OCI-LY7 (cell line): Measurements from ENCODE around the gene DNAH17. TPM values are rescaled to one million over a fixed set of nuclear protein-coding genes. Genes with fewer than 3 reads are reported as not detected.

Source experiments
- BruUV-seq: library from RNA; stranded (reverse); fragments of 400-500 nt; replicated peaks from 2 replicates; lab custom pipeline; 2021; lab: Mats Ljungman, UMichigan
- CTCF ChIA-PET: fragments of 300-600 bp; sonication (Branson Sonifier 250); formaldehyde crosslinking; loops from one replicate; lab custom pipeline; 2022; ENCODE audit warnings: antibody characterized with exemption; ENCODE audit not compliant: unreplicated experiment; lab: Charles Lee
- POLR2A ChIA-PET: fragments of 300-600 bp; sonication (Branson Sonifier 250); formaldehyde crosslinking; loops from one replicate; lab custom pipeline; 2022; ENCODE audit warnings: antibody characterized with exemption; lab: Charles Lee
- DNase-seq: peaks from one replicate; pipeline ENCODE4 v3.0.0-alpha.2; 2015; ENCODE audit warnings: low spot score
- H2AFZ ChIP-seq: fragments of 200-600 bp; sonication (generic), shearing (Covaris generic); 2 replicates; pipeline ENCODE4 v1.6.1; 2014; ENCODE audit warnings: mild to moderate bottlenecking, antibody characterized with exemption, low read length, moderate library complexity
- H3K27ac ChIP-seq: fragments of 200-600 bp; sonication (generic); 2 replicates; pipeline ENCODE4 v1.5.1; 2014; ENCODE audit warnings: mixed run types, low read depth, mild to moderate bottlenecking, moderate library complexity, low read length, inconsistent platforms; ENCODE audit not compliant: poor library complexity, severe bottlenecking
- H3K36me3 ChIP-seq: fragments of 200-600 bp; sonication (generic); 2 replicates; pipeline ENCODE4 v1.6.1; 2014; ENCODE audit warnings: mild to moderate bottlenecking, antibody characterized with exemption, low read length, moderate library complexity, mixed read lengths; ENCODE audit not compliant: insufficient read depth
- H3K4me1 ChIP-seq: fragments of 200-600 bp; sonication (generic); 2 replicates; pipeline ENCODE4 v1.5.1; 2014; ENCODE audit warnings: mild to moderate bottlenecking, low read length; ENCODE audit not compliant: insufficient read depth, poor library complexity, severe bottlenecking
- H3K4me2 ChIP-seq: fragments of 200-600 bp; sonication (generic); 2 replicates; pipeline ENCODE4 v1.6.1; 2014; ENCODE audit warnings: mild to moderate bottlenecking, low read length
- H3K4me3 ChIP-seq: fragments of 200-600 bp; sonication (generic); 2 replicates; pipeline ENCODE4 v1.5.1; 2014; ENCODE audit warnings: mild to moderate bottlenecking, low read depth, low read length; ENCODE audit not compliant: poor library complexity, severe bottlenecking
- H3K79me2 ChIP-seq: fragments of 200-600 bp; sonication (generic); 2 replicates; pipeline ENCODE4 v1.6.1; 2016; ENCODE audit warnings: low read depth, mild to moderate bottlenecking, low read length, moderate library complexity, mixed read lengths; ENCODE audit not compliant: insufficient read depth
- H3K9me2 ChIP-seq: fragments of 200-600 bp; sonication (generic); 2 replicates; pipeline ENCODE4 v1.6.1; 2016; ENCODE audit warnings: mild to moderate bottlenecking, low read length, mixed read lengths; ENCODE audit not compliant: insufficient read depth
- H3K9me3 ChIP-seq: fragments of 200-600 bp; sonication (generic); 2 replicates; pipeline ENCODE4 v1.6.1; 2014; ENCODE audit warnings: mild to moderate bottlenecking, mixed run types, low read length, mixed read lengths
- H4K20me1 ChIP-seq: fragments of 200-600 bp; sonication (generic); 2 replicates; pipeline ENCODE4 v1.6.1; 2014; ENCODE audit warnings: mild to moderate bottlenecking, antibody characterized with exemption, low read length, moderate library complexity, mixed read lengths; ENCODE audit not compliant: insufficient read depth
- CTCF ChIP-seq: fragments of 200-600 bp; sonication (generic); conservative IDR thresholded peaks from 2 replicates; pipeline ENCODE4 v1.5.1; 2014; ENCODE audit warnings: mild to moderate bottlenecking, antibody characterized with exemption, low read length, moderate library complexity, mixed read lengths
- EZH2phosphoT487 ChIP-seq: fragments of 200-600 bp; sonication (generic); IDR thresholded peaks from 2 replicates; pipeline ENCODE4 v1.6.1; 2018; ENCODE audit warnings: low read depth, borderline replicate concordance, mild to moderate bottlenecking, mixed run types, antibody characterized with exemption, low read length, moderate library complexity, mixed read lengths
- intact Hi-C: fragments of 100-400 bp; cut with micrococcal nuclease; formaldehyde crosslinking; loops from one replicate; pipeline ENCODE4 v1.10.0; 2022; ENCODE audit not compliant: unreplicated experiment
- total RNA-seq, 2 experiments: library from RNA; depleted of rRNA in 1 of 2; stranded (reverse); fragments of >200 nt in 1 of 2; shearing (Covaris generic) in 1 of 2; gene quantifications; 2 replicates each; pipeline ENCODE4 v1.2.3, GENCODE V29; 2014 to 2022

The DNAH17 gene
- total RNA-seq, 2 experiments from 2014 or later, result 0.89 to 1.1 TPM

GRCh38 chr17:78415821-78416711, 161.1 kb downstream of the DNAH17 start:
- no peaks in the 10 kb centered on the region for H3K9me2 ChIP-seq
- H3K4me2 ChIP-seq, result no peak overlapping the region
- no peak for DNase-seq
- no peaks in the 10 kb centered on the region for H3K79me2 ChIP-seq
- no peaks in the 10 kb centered on the region for H4K20me1 ChIP-seq
- no peak overlapping the region for H2AFZ ChIP-seq
- H3K27ac ChIP-seq, result no peak overlapping the region
- H3K9me3 ChIP-seq, result no peaks in the 10 kb centered on the region
- TF ChIP-seq EZH2phosphoT487 (no peak), CTCF (no peak)
- BruUV-seq, result no TSS peak
- intact Hi-C loops, result no loop called here
- CTCF ChIA-PET, result no interaction called here
- H3K4me1 ChIP-seq, result peaks cover 4% of the 10 kb centered on the region
- no peak overlapping the region for H3K4me3 ChIP-seq
- POLR2A ChIA-PET, result no interaction called here
- H3K36me3 ChIP-seq, result peaks cover 52% of the 10 kb centered on the region

- no peaks in the 10 kb centered on the region for H3K9me2 ChIP-seq
- H4K20me1 ChIP-seq, result no peaks in the 10 kb centered on the region
- H3K4me3 ChIP-seq, result no peak overlapping the region
- H2AFZ ChIP-seq, result no peak overlapping the region
- no peak overlapping the region for H3K27ac ChIP-seq
- H3K4me2 ChIP-seq, result no peak overlapping the region
- no peak for TF ChIP-seq EZH2phosphoT487
- H3K9me3 ChIP-seq, result no peaks in the 10 kb centered on the region
- H3K36me3 ChIP-seq, result peaks cover 37% of the 10 kb centered on the region
- ChIA-PET CTCF (no interaction called here), POLR2A (no interaction called here)
- DNase-seq, result no peak
- intact Hi-C loops, result no loop called here
- no peaks in the 10 kb centered on the region for H3K79me2 ChIP-seq
- no TSS peak for BruUV-seq
- peaks cover 4% of the 10 kb centered on the region for H3K4me1 ChIP-seq
These were observed 162.7 kb downstream of the DNAH17 start for GRCh38 chr17:78414178-78415162.

GRCh38 chr17:78412403-78412802, 164.8 kb downstream of the DNAH17 start:
- peak; percentile 70 for TF ChIP-seq CTCF
- TF ChIP-seq EZH2phosphoT487, result no peak
- H3K4me1 ChIP-seq, result peaks cover 4% of the 10 kb centered on the region
- H3K79me2 ChIP-seq, result no peaks in the 10 kb centered on the region
- no TSS peak for BruUV-seq
- no peaks in the 10 kb centered on the region for H3K9me2 ChIP-seq
- intact Hi-C loops, result no loop called here
- ChIA-PET POLR2A (interaction anchor here (0.7 kb wide), 1 partner anchor 256 kb away, joined by 3 read pairs; no protein-coding TSS in a partner anchor), CTCF (no interaction called here)
- no peak overlapping the region for H3K4me2 ChIP-seq
- H3K9me3 ChIP-seq, result no peaks in the 10 kb centered on the region
- H3K4me3 ChIP-seq, result no peak overlapping the region
- no peak overlapping the region for H2AFZ ChIP-seq
- DNase-seq, result no peak
- H3K36me3 ChIP-seq, result peaks cover 42% of the 10 kb centered on the region; the same call in 1 of the 2 replicates
- H3K27ac ChIP-seq, result no peak overlapping the region
- H4K20me1 ChIP-seq, result no peaks in the 10 kb centered on the region
